Measurements from ENCODE around the gene CLCF1. TPM values are rescaled to one million over a fixed set of nuclear protein-coding genes. Genes with fewer than 3 reads are reported as not detected.
A peak's percentile ranks its signal among the peaks of the same experiment; 100 is the strongest.

The CLCF1 gene
- total RNA-seq, 1 donor from 2014 or later: 1.8 TPM

GRCh38 chr11:67413266-67413849 lies 40.0 kb upstream of the CLCF1 start:
- peaks cover 8% of the 10 kb centered on the region for H3K27me3 ChIP-seq (ENCODE audit: control insufficient read depth, insufficient read depth, low read length)
- no peak for TF ChIP-seq CTCF (IDR thresholded peaks at IDR 0.05; ENCODE audit: insufficient read depth, low read length, severe bottlenecking)
- FAIRE-seq (peak; percentile 60), DNase-seq (ENCODE audit: low read depth) (no peak)
- H3K4me3 ChIP-seq (ENCODE audit: low read depth, low read length): no peak overlapping the region
- H3K36me3 ChIP-seq (ENCODE audit: control insufficient read depth, insufficient read depth, low read length): no peaks in the 10 kb centered on the region

GRCh38 chr11:67412495-67413179 lies 39.2 kb upstream of the CLCF1 start:
- no peak for TF ChIP-seq CTCF (IDR thresholded peaks at IDR 0.05; ENCODE audit: insufficient read depth, low read length, severe bottlenecking)
- FAIRE-seq (no peak), DNase-seq (ENCODE audit: low read depth) (no peak)
- no peaks in the 10 kb centered on the region for H3K36me3 ChIP-seq (ENCODE audit: control insufficient read depth, insufficient read depth, low read length)
- H3K4me3 ChIP-seq (ENCODE audit: low read depth, low read length): no peak overlapping the region
- peaks cover 10% of the 10 kb centered on the region for H3K27me3 ChIP-seq (ENCODE audit: control insufficient read depth, insufficient read depth, low read length)

GRCh38 chr11:67411785-67412152 lies 38.4 kb upstream of the CLCF1 start:
- TF ChIP-seq CTCF (IDR thresholded peaks at IDR 0.05; ENCODE audit: insufficient read depth, low read length, severe bottlenecking): no peak
- Histone ChIP-seq H3K36me3 (ENCODE audit: control insufficient read depth, insufficient read depth, low read length) (no peaks in the 10 kb centered on the region), H3K27me3 (ENCODE audit: control insufficient read depth, insufficient read depth, low read length) (peaks cover 10% of the 10 kb centered on the region), H3K4me3 (ENCODE audit: low read depth, low read length) (no peak overlapping the region)
- DNase-seq (ENCODE audit: low read depth): no peak
- no peak for FAIRE-seq

- FAIRE-seq (no peak), DNase-seq (ENCODE audit: low read depth) (no peak)
- peaks cover 10% of the 10 kb centered on the region for H3K27me3 ChIP-seq (ENCODE audit: control insufficient read depth, insufficient read depth, low read length)
- no peak for TF ChIP-seq CTCF (IDR thresholded peaks at IDR 0.05; ENCODE audit: insufficient read depth, low read length, severe bottlenecking)
- no peak overlapping the region for H3K4me3 ChIP-seq (ENCODE audit: low read depth, low read length)
- H3K36me3 ChIP-seq (ENCODE audit: control insufficient read depth, insufficient read depth, low read length): no peaks in the 10 kb centered on the region
Measured at GRCh38 chr11:67410984-67411784, 37.8 kb upstream of the CLCF1 start.

GRCh38 chr11:67410369-67410831 lies 37.0 kb upstream of the CLCF1 start:
- no peak for DNase-seq (ENCODE audit: low read depth)
- Histone ChIP-seq H3K36me3 (ENCODE audit: control insufficient read depth, insufficient read depth, low read length) (no peaks in the 10 kb centered on the region), H3K4me3 (ENCODE audit: low read depth, low read length) (no peak overlapping the region), H3K27me3 (ENCODE audit: control insufficient read depth, insufficient read depth, low read length) (peaks cover 10% of the 10 kb centered on the region)
- peak; percentile 81 for FAIRE-seq
- TF ChIP-seq CTCF (IDR thresholded peaks at IDR 0.05; ENCODE audit: insufficient read depth, low read length, severe bottlenecking): no peak

All from bronchial epithelial cell (primary cell).